GM23248 (cell line): ENCODE measurements around the gene SPAAR.

Experiments
- EZH2 ChIP-seq: fragments of 200-600 bp; sonication (generic); IDR thresholded peaks from 2 replicates; pipeline ENCODE4 v1.6.1; 2018; ENCODE audit warnings: antibody characterized with exemption, mild to moderate bottlenecking; ENCODE audit not compliant: insufficient read depth, poor library complexity, severe bottlenecking
- EZH2phosphoT487 ChIP-seq: fragments of 200-600 bp; sonication (generic); IDR thresholded peaks from 2 replicates; pipeline ENCODE4 v1.6.1; 2018; ENCODE audit warnings: antibody characterized with exemption, moderate library complexity, mild to moderate bottlenecking, low read depth; ENCODE audit not compliant: insufficient read depth

GRCh38 chr9:35935755-35936509 is 26.6 kb downstream of the SPAAR start:
- TF ChIP-seq EZH2 (no peak), EZH2phosphoT487 (no peak)
